ENCODE measurements around the gene MECR. TPM values are rescaled to one million over a fixed set of nuclear protein-coding genes. Genes with fewer than 3 reads are reported as not detected.

Gene MECR
- total RNA-seq, 2 donors from 2014 or later: 25.7 to 33.0 TPM

DNA sequence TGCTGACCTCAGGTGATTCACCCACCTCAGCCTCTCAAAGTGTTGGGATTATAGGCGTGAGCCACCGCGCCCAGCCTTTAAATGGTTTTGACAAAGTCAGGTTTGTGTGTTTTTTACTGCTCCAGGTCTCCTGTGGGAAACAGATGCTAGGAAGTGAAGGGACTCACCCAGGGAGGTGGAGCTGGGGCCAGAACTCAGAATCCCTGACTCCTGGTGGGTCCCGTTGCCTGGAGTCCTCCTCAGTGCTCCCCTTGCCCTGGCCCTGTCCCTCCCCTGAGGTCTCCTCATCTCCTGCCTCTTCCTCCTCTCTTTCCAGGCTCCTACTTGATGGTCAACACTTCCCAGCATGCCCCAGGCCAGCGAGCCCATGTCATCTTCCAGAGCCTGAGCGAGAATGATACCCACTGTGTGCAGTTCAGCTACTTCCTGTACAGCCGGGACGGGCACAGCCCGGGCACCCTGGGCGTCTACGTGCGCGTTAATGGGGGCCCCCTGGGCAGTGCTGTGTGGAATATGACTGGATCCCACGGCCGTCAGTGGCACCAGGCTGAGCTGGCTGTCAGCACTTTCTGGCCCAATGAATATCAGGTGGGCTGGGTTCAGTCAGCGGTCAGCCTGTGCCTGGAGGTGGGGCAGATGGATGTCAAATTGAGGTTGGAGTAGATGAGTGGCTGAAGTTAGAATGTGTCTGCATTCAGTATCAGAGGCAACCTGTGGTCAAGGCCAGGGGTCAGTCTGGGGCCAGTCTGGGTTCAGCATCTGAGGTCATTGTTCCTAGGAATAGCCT lies 27.6 kb upstream of the MECR start:
- ATAC-seq (no peak), DNase-seq (ENCODE audit: low spot score in 2 of 2) (no peak)
- H3K36me3 Mint-ChIP-seq: no peaks in the 10 kb centered on the region
- H3K9me3 Mint-ChIP-seq: no peaks in the 10 kb centered on the region
- H3K27ac Mint-ChIP-seq: no peak overlapping the region

GRCh38 chr1:29256979-29257804 lies 26.5 kb upstream of the MECR start:
- no peaks in the 10 kb centered on the region for H3K9me3 Mint-ChIP-seq
- DNase-seq (ENCODE audit: low spot score in 2 of 2): no peak
- no peak overlapping the region for H3K27ac Mint-ChIP-seq
- no peak for ATAC-seq
- H3K36me3 Mint-ChIP-seq: no peaks in the 10 kb centered on the region

GRCh38 chr1:29256394-29256793 lies 25.7 kb upstream of the MECR start:
- ATAC-seq (no peak), DNase-seq (ENCODE audit: low spot score in 2 of 2) (no peak)
- H3K36me3 Mint-ChIP-seq: no peaks in the 10 kb centered on the region
- H3K9me3 Mint-ChIP-seq: no peaks in the 10 kb centered on the region
- H3K27ac Mint-ChIP-seq: no peak overlapping the region

GRCh38 chr1:29255134-29255666 lies 24.5 kb upstream of the MECR start:
- ATAC-seq: no peak
- DNase-seq (ENCODE audit: low spot score in 2 of 2): no peak
- H3K9me3 Mint-ChIP-seq: no peaks in the 10 kb centered on the region
- no peaks in the 10 kb centered on the region for H3K36me3 Mint-ChIP-seq
- H3K27ac Mint-ChIP-seq: no peak overlapping the region

DNA sequence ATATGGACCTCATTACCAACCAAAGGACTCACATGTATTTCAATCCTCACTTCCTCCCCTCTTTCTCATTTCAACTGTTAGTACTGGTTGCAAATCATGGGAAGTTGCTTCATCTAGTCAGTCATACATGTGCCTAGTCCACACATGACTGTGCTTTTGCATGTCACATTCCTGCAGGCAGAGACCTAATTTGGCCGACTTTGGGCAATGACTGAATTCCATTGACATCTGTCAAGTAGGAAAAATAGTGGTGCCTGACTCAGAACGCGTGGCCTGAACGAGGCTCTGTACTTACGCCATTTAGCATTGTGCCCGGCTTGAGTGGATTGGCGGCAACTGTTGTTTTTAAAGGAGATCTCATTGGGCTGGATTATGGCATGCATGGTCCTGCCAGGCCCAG lies 23.6 kb upstream of the MECR start:
- DNase-seq (ENCODE audit: low spot score in 2 of 2) (no peak), ATAC-seq (no peak)
- H3K9me3 Mint-ChIP-seq: no peaks in the 10 kb centered on the region
- H3K27ac Mint-ChIP-seq: no peak overlapping the region
- no peaks in the 10 kb centered on the region for H3K36me3 Mint-ChIP-seq

- no peak overlapping the region for H3K27ac Mint-ChIP-seq
- H3K36me3 Mint-ChIP-seq: no peaks in the 10 kb centered on the region
- DNase-seq (ENCODE audit: low spot score in 2 of 2) (no peak), ATAC-seq (no peak)
- H3K9me3 Mint-ChIP-seq: no peaks in the 10 kb centered on the region
These were observed 22.4 kb upstream of the MECR start for GRCh38 chr1:29253180-29253579.

- no peak for ATAC-seq
- Mint-ChIP-seq H3K36me3 (no peaks in the 10 kb centered on the region), H3K27ac (no peak overlapping the region), H3K9me3 (no peaks in the 10 kb centered on the region)
- DNase-seq (ENCODE audit: low spot score in 2 of 2): no peak
These were observed 20.7 kb upstream of the MECR start for GRCh38 chr1:29251164-29252124.

- Mint-ChIP-seq H3K9me3 (no peaks in the 10 kb centered on the region), H3K27ac (no peak overlapping the region), H3K36me3 (no peaks in the 10 kb centered on the region)
- no peak for DNase-seq (ENCODE audit: low spot score in 2 of 2)
- no peak for ATAC-seq
These were observed 19.3 kb upstream of the MECR start for GRCh38 chr1:29249951-29250581.

GRCh38 chr1:29249170-29249691 lies 18.5 kb upstream of the MECR start:
- Mint-ChIP-seq H3K27ac (no peak overlapping the region), H3K36me3 (no peaks in the 10 kb centered on the region), H3K9me3 (no peaks in the 10 kb centered on the region)
- DNase-seq (ENCODE audit: low spot score in 2 of 2) (no peak), ATAC-seq (no peak)

DNA sequence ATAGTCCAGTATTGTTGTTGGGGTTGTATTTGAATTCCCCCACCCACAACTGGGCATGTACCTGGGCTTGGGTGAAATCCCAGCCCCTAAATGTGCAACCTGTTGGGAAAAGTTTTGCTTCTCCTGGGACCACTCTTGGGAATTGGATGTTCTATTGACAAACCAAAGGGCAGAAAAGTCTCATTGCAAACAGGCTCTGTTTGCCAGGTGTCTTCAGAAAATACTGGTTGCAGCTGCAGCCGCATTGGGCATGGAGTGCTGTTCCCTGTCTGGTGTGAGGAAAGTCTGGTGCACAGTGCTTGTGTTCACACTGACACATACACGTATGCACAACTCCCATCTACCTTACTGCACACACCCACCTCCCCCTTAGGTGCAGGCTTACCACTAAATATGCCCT lies 17.7 kb upstream of the MECR start:
- H3K27ac Mint-ChIP-seq: no peak overlapping the region
- no peaks in the 10 kb centered on the region for H3K36me3 Mint-ChIP-seq
- H3K9me3 Mint-ChIP-seq: no peaks in the 10 kb centered on the region
- DNase-seq (ENCODE audit: low spot score in 2 of 2) (no peak), ATAC-seq (no peak)

DNA sequence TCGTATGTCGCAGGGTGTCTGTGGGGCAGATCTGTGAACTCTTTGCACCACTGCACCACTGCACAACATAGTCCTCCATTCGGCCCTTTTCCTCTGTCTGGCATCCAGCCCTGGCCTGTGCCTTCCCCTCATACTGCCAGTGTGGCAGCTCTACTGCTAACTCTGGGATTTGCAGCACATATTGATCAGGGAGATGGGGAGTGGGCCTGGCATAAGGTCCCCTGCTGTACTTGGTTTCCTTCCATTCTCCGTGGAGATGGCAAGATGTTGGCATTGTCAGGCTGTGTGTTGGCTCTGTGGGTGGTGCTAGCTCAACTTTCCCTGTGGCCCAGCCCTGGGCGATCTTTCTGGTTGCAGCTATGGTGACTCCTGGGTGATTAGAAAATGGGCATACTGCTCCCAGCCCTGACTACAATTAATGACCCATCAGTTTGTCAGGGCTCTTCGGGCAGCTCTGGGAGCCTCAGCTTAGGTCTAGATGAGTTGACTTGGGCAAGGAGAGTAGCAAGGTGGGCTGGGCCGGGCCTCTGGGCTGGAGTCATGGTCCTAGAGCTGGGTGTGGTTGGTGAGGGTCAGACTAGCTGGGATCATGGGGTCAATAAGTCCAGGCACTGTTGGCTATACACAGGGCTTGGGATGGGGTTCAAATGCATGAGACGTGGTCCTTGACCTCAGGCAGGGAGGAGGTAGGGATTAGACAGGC lies 17.0 kb upstream of the MECR start:
- peak overlapping the region in 1 of 2 donors; percentile 36 for H3K27ac Mint-ChIP-seq
- ATAC-seq (no peak), DNase-seq (ENCODE audit: low spot score in 2 of 2) (no peak)
- no peaks in the 10 kb centered on the region for H3K36me3 Mint-ChIP-seq
- no peaks in the 10 kb centered on the region for H3K9me3 Mint-ChIP-seq

DNA sequence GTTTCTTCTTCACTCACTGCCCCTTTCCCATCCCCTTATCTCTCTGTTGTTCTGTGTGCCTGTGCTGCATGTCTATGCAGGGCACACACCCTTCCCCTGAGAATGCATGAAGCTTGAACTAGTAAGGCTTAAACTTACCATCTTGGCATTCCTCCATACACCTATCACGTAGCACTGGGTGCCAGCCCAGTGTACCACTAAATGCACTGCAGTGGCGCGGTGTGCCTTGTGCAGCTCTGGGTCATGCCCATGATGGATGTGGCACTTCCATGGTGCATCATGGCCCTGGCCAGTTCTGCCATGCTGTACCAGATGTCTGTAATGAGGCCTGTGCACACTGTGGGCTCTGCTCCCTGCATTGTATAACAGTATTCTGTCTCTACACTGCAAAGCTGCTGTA lies 16.3 kb upstream of the MECR start:
- DNase-seq (ENCODE audit: low spot score in 2 of 2): no peak
- no peaks in the 10 kb centered on the region for H3K36me3 Mint-ChIP-seq
- ATAC-seq: no peak
- no peaks in the 10 kb centered on the region for H3K9me3 Mint-ChIP-seq
- H3K27ac Mint-ChIP-seq: no peak overlapping the region

GRCh38 chr1:29245876-29246275 lies 15.1 kb upstream of the MECR start:
- Mint-ChIP-seq H3K27ac (no peak overlapping the region), H3K9me3 (no peaks in the 10 kb centered on the region), H3K36me3 (no peaks in the 10 kb centered on the region)
- ATAC-seq: peak in 1 of 2 donors; percentile 50
- no peak for DNase-seq (ENCODE audit: low spot score in 2 of 2)

DNA sequence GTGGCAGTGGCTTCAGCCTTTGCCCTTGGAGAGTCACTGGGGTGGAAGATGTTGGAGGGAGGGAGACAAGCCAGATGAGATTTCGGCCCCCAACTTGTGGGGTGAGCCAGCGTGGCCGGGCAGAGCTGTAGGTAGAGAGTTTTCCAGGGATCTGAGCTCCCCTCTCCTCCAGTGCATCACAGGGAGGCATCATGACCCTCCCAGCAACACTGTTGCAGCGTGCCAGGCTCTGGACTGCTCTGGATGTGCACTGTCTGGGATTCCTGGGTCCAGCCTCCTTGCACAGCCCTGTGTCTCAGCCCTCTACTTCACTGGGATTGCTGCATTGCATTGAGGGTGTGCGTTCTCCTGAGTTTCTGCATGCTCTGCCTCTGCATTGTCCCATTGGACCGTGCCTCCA lies 14.5 kb upstream of the MECR start:
- no peak overlapping the region for H3K27ac Mint-ChIP-seq
- DNase-seq (ENCODE audit: low spot score in 2 of 2) (no peak), ATAC-seq (no peak)
- no peaks in the 10 kb centered on the region for H3K9me3 Mint-ChIP-seq
- H3K36me3 Mint-ChIP-seq: no peaks in the 10 kb centered on the region

DNA sequence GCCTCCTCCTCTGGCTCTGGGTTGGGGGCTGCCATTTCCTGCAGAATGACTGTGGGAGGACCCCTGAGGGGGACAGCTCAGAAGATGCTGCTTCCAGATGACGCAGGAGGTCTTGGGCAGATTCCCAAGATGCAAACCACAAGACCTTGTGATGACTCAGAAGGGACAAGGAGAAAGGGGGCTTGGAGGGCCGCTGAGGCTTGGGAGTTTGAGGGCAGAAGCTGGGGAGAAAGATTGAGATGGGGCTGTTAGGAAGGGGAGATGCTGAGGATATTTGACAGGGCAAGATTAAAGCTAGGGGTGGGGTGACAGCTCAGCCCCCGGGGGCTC lies 13.1 kb upstream of the MECR start:
- ATAC-seq (no peak), DNase-seq (ENCODE audit: low spot score in 2 of 2) (no peak)
- Mint-ChIP-seq H3K27ac (no peak overlapping the region), H3K36me3 (no peaks in the 10 kb centered on the region), H3K9me3 (no peaks in the 10 kb centered on the region)
